Left renal pelvis (tissue), 4 donors: ENCODE results near the gene SUOX. TPM values are rescaled to one million over a fixed set of nuclear protein-coding genes. Genes with fewer than 3 reads are reported as not detected.

Experiments used
- polyA plus RNA-seq, 4 donors: library from polyadenylated mRNA; unstranded; fragments of 120-200 nt; gene quantifications; one replicate each; pipeline ENCODE4 v1.2.1, GENCODE V29; 2013; ENCODE audit not compliant: insufficient read length in 4 of 4

The SUOX gene
- polyA plus RNA-seq, 4 donors: 34.7 to 50.6 (median 45.9) TPM

Other genes with a start within 250 kb of the SUOX start
- gene SARNP, start 179.6 kb upstream of the SUOX start, polyA plus RNA-seq: 100 to 1,000 TPM; 101 to 141 (median 116) TPM
- 10 to 100 TPM; 17.7 to 35.6 (median 34.0) TPM for gene ORMDL2, start 179.2 kb upstream of the SUOX start, polyA plus RNA-seq
- 10 to 100 TPM; 31.7 to 43.6 (median 39.2) TPM for gene DNAJC14, start 167.7 kb upstream of the SUOX start, polyA plus RNA-seq
- gene MMP19, start 154.3 kb upstream of the SUOX start, polyA plus RNA-seq: 1 to 10 TPM in 3 of 4 donors, under 1 TPM in 1; 0.99 to 9.0 (median 1.1) TPM
- 10 to 100 TPM; 28.1 to 39.1 (median 35.7) TPM for gene PYM1, start 69.4 kb upstream of the SUOX start, polyA plus RNA-seq
- gene DGKA, start 66.1 kb upstream of the SUOX start, polyA plus RNA-seq: 10 to 100 TPM; 18.2 to 28.1 (median 23.5) TPM
- 1 to 10 TPM; 2.0 to 4.2 (median 3.2) TPM for gene PMEL, start 31.2 kb upstream of the SUOX start, polyA plus RNA-seq
- gene CDK2, start 30.4 kb upstream of the SUOX start, polyA plus RNA-seq: 10 to 100 TPM; 58.8 to 71.5 (median 66.9) TPM
- gene RAB5B, start 23.2 kb upstream of the SUOX start, polyA plus RNA-seq: 100 to 1,000 TPM; 140 to 172 (median 166) TPM
- 10 to 100 TPM; 16.3 to 24.3 (median 17.7) TPM for gene IKZF4, start 23.8 kb downstream of the SUOX start, polyA plus RNA-seq
- 100 to 1,000 TPM in 3 of 4 donors, 10 to 100 TPM in 1; 92.7 to 593 (median 231) TPM for gene RPS26, start 44.6 kb downstream of the SUOX start, polyA plus RNA-seq
- gene ERBB3, start 82.9 kb downstream of the SUOX start, polyA plus RNA-seq: 100 to 1,000 TPM in 1 of 4 donors, 10 to 100 TPM in 2, 1 to 10 TPM in 1; 6.8 to 103 (median 77.2) TPM
- gene PA2G4, start 107.3 kb downstream of the SUOX start, polyA plus RNA-seq: 100 to 1,000 TPM; 104 to 166 (median 154) TPM
- gene RPL41, start 119.4 kb downstream of the SUOX start, polyA plus RNA-seq: 1,000 to 10,000 TPM; 4,554 to 5,864 (median 4,890) TPM
- 1 to 10 TPM; 4.7 to 6.5 (median 5.7) TPM for gene ZC3H10, start 121.0 kb downstream of the SUOX start, polyA plus RNA-seq
- gene ESYT1, start 131.0 kb downstream of the SUOX start, polyA plus RNA-seq: 10 to 100 TPM; 66.2 to 79.3 (median 74.2) TPM
- gene MYL6B, start 155.3 kb downstream of the SUOX start, polyA plus RNA-seq: 100 to 1,000 TPM; 138 to 185 (median 160) TPM
- 1,000 to 10,000 TPM; 1,577 to 1,968 (median 1,895) TPM for gene MYL6, start 161.1 kb downstream of the SUOX start, polyA plus RNA-seq
- gene SMARCC2, start 192.2 kb downstream of the SUOX start, polyA plus RNA-seq: 100 to 1,000 TPM; 106 to 137 (median 129) TPM
- gene RNF41, start 224.6 kb downstream of the SUOX start, polyA plus RNA-seq: 10 to 100 TPM; 42.5 to 43.6 (median 43.3) TPM
- 10 to 100 TPM; 26.5 to 31.0 (median 30.3) TPM for gene NABP2, start 227.1 kb downstream of the SUOX start, polyA plus RNA-seq
- gene SLC39A5, start 232.8 kb downstream of the SUOX start, polyA plus RNA-seq: 10 to 100 TPM in 3 of 4 donors, 1 to 10 TPM in 1; 3.0 to 63.3 (median 44.9) TPM